Spleen (tissue), 11 donors: Measurements from ENCODE around the gene POLDIP3. TPM values are rescaled to one million over a fixed set of nuclear protein-coding genes. Genes with fewer than 3 reads are reported as not detected.

Source experiments
- DNase-seq: peaks from one replicate; pipeline ENCODE4 v3.0.0-alpha.2; 2020
- H3K27ac ChIP-seq, 8 donors: fragments of 200-600 bp; sonication (generic) in 7 of 8; 1 replicate in 4 of 8; 2 replicates in 4 of 8; pipeline versions ENCODE4 v1.5.0 to v1.8.0; 2016 to 2021; ENCODE audit warnings: inconsistent platforms in 4 of 8, mild to moderate bottlenecking in 4 of 8, moderate library complexity in 1 of 8
- H3K27me3 ChIP-seq, 7 donors: fragments of 200-600 bp; sonication (generic) in 6 of 7; replicated peaks in 1 of 7; 1 replicate in 4 of 7; 2 replicates in 3 of 7; pipeline versions ENCODE4 v1.5.0 to v1.8.0; 2016 to 2021; ENCODE audit warnings: inconsistent platforms in 3 of 7, mild to moderate bottlenecking in 1 of 7
- H3K36me3 ChIP-seq, 6 donors: fragments of 200-600 bp; sonication (generic) in 5 of 6; 1 replicate in 4 of 6; 2 replicates in 2 of 6; pipeline versions ENCODE4 v1.5.0 to v1.8.0; 2016 to 2021; ENCODE audit warnings: inconsistent platforms in 2 of 6
- H3K4me1 ChIP-seq, 6 donors: fragments of 200-600 bp; sonication (generic) in 5 of 6; 1 replicate in 3 of 6; 2 replicates in 3 of 6; pipeline versions ENCODE4 v1.5.0 to v1.8.0; 2016 to 2021; ENCODE audit warnings: inconsistent platforms in 3 of 6
- H3K4me3 ChIP-seq, 8 donors: fragments of 200-600 bp; sonication (generic) in 7 of 8; 1 replicate in 4 of 8; 2 replicates in 4 of 8; pipeline versions ENCODE4 v1.5.0 to v1.8.0; 2016 to 2021; ENCODE audit warnings: inconsistent platforms in 4 of 8, mild to moderate bottlenecking in 4 of 8, moderate library complexity in 2 of 8
- H3K9me3 ChIP-seq, 8 donors: fragments of 200-600 bp; sonication (generic) in 7 of 8; 1 replicate in 4 of 8; 2 replicates in 4 of 8; pipeline versions ENCODE4 v1.5.0 to v1.8.0; 2016 to 2021; ENCODE audit warnings: inconsistent platforms in 4 of 8
- CTCF ChIP-seq, 11 experiments: fragments of 200-600 bp in 7 of 11; fragments of 450-650 bp in 4 of 11; sonication (generic) in 4 of 11; IDR thresholded peaks in 8 of 11; conservative IDR thresholded peaks in 3 of 11; 1 replicate in 7 of 11; 2 replicates in 4 of 11; pipeline versions ENCODE4 v1.4.0 to v1.8.0; 2016 to 2021; ENCODE audit warnings: antibody characterized with exemption in 11 of 11, inconsistent platforms in 4 of 11, mild to moderate bottlenecking in 1 of 11
- POLR2A ChIP-seq, 3 donors: fragments of 450-650 bp; IDR thresholded peaks; one replicate each; pipeline ENCODE4 v1.5.1; 2017; ENCODE audit warnings: antibody characterized with exemption in 3 of 3, mild to moderate bottlenecking in 1 of 3
- POLR2AphosphoS5 ChIP-seq, 3 donors: sonication (generic); formaldehyde crosslinking; IDR thresholded peaks; one replicate each; pipeline ENCODE4 v1.5.1; 2017; ENCODE audit warnings: antibody characterized with exemption in 3 of 3
- WGBS, 5 donors: extraction: QIAGEN DNeasy Blood & Tissue Kit in 3 of 5; methylation state at CpG; one replicate each; pipeline versions ENCODE4 v1.1.5 to v1.1.7; 2013 to 2018; 5-methylcytosine and 5-hydroxymethylcytosine counted together
- intact Hi-C: fragments of 100-400 bp; cut with DNase I; formaldehyde crosslinking; loops from one replicate; pipeline ENCODE4 v1.15.0; 2023; ENCODE audit warnings: low total_unique reads
- polyA plus RNA-seq, 3 donors: library from polyadenylated mRNA; stranded (reverse); fragments of 200-250 nt; gene quantifications; one replicate each; pipeline ENCODE4 v1.2.1, GENCODE V29; 2013
- total RNA-seq, 7 donors: library from RNA; depleted of rRNA in 3 of 7; stranded (reverse); fragments of >200 nt in 3 of 7; fragmentation: NEBNext Ultra II Directional in 4 of 7; extraction: Animal tissue kit (Norgen Biotek cat#: 25700) in 4 of 7; gene quantifications; one replicate each; pipeline versions ENCODE4 v1.1.0 to v1.2.1, GENCODE V29; 2016 to 2021
- donor health status: healthy with polysubstance abuse.
- donor health status: DM: no; HTN: no; CAD: no; lungs with moderate emphysema.
- donor health status: DM: no; HTN: no; CAD: no.
- donor health status: Bipolar disorder and iron deficiency.
- donor health status: healthy.
- donor health status: DM: no; HTN: no; CAD: no.
- donor health status: DM: yes; HTN: yes; CAD: no.

POLDIP3 gene
- total and polyA plus RNA-seq, 10 donors = 17.5 to 64.7 (median 40.7) TPM

GRCh38 chr22:42560781-42561180 is 53.9 kb downstream of the POLDIP3 start:
- TF ChIP-seq POLR2AphosphoS5 (IDR thresholded peaks at IDR 0.05) (no peak), POLR2A (IDR thresholded peaks at IDR 0.05) (no peak), CTCF (IDR thresholded peaks at IDR 0.05 in 8 of 11, conservative IDR thresholded peaks at IDR 0.05 in 3 of 11) (peak in 8 of 11 experiments; percentile 7 to 54 (median 30))

GRCh38 chr22:42560381-42560780 is 54.3 kb downstream of the POLDIP3 start:
- intact Hi-C loops = no loop called here
- peaks cover 11 to 26% (median 18%) of the 10 kb centered on the region in 6 donors for H3K4me1 ChIP-seq
- H3K27me3 ChIP-seq = no peaks in the 10 kb centered on the region
- WGBS, 5 donors = 88 to 94% (median 89%) methylated on average over 8 of the region's 8 CpGs
- TF ChIP-seq POLR2AphosphoS5 (IDR thresholded peaks at IDR 0.05) (no peak), POLR2A (IDR thresholded peaks at IDR 0.05) (no peak), CTCF (IDR thresholded peaks at IDR 0.05 in 8 of 11, conservative IDR thresholded peaks at IDR 0.05 in 3 of 11) (no peak)
- H3K36me3 ChIP-seq = no peaks in the 10 kb centered on the region
- H3K9me3 ChIP-seq = no peaks in the 10 kb centered on the region
- no peak for DNase-seq
- no peak overlapping the region for H3K4me3 ChIP-seq
- no peak overlapping the region for H3K27ac ChIP-seq

More at GRCh38 chr22:42560781-42561180, 53.9 kb downstream of the POLDIP3 start:
- no peak overlapping the region for H3K27ac ChIP-seq
- H3K4me1 ChIP-seq = peaks cover 11 to 26% (median 18%) of the 10 kb centered on the region in 6 donors
- H3K4me3 ChIP-seq = no peak overlapping the region
- DNase-seq = no peak
- H3K36me3 ChIP-seq = peaks cover 0 to 2% (median 0%) of the 10 kb centered on the region in 6 donors
- intact Hi-C loops = no loop called here
- no peaks in the 10 kb centered on the region for H3K27me3 ChIP-seq
- H3K9me3 ChIP-seq = no peaks in the 10 kb centered on the region
- 85 to 89% (median 86%) methylated on average over 7 of the region's 7 CpGs for WGBS, 5 donors

GRCh38 chr22:42553475-42554361 is 61.0 kb downstream of the POLDIP3 start, which contains the start of gene SERHL2:
Gene SERHL2 (plus strand): TSS chr22:42553956. CDS start chr22:42554021, 65 bp downstream.
- peak within 1 kb of the TSS in 6 of 8 donors; percentile 38 to 79 (median 54) for H3K27ac ChIP-seq

More at GRCh38 chr22:42553475-42554361, 61.0 kb downstream of the POLDIP3 start, which contains the start of gene SERHL2:
- no peak for TF ChIP-seq POLR2A (IDR thresholded peaks at IDR 0.05)
- TF ChIP-seq CTCF (IDR thresholded peaks at IDR 0.05 in 8 of 11, conservative IDR thresholded peaks at IDR 0.05 in 3 of 11) = peak in 2 of 11 experiments; percentile 14 to 33
- TF ChIP-seq POLR2AphosphoS5 (IDR thresholded peaks at IDR 0.05) = peak; percentile 78 to 83 (median 80)
- H3K36me3 ChIP-seq = no peaks in the 10 kb centered on the region
- intact Hi-C loops = no loop called here
- no peaks in the 10 kb centered on the region for H3K9me3 ChIP-seq
- 0 to 4% (median 2%) methylated on average over 17 to 75 of the region's 75 CpGs for WGBS, 5 donors
- H3K27me3 ChIP-seq = peaks cover 0 to 16% (median 0%) of the 10 kb centered on the region in 7 donors
- DNase-seq = peak; percentile 95
- H3K4me3 ChIP-seq = peak within 1 kb of the TSS; percentile 26 to 77 (median 50)
- peaks cover 5 to 58% (median 35%) of the 10 kb centered on the region in 6 donors for H3K4me1 ChIP-seq
